Osteocyte (in vitro differentiated cells): Measurements from ENCODE around the gene PMS2. TPM values are rescaled to one million over a fixed set of nuclear protein-coding genes. Genes with fewer than 3 reads are reported as not detected.

Experiments used
- DNase-seq: peaks from one replicate; pipeline ENCODE4 v3.0.0; 2021; ENCODE audit warnings: mixed read lengths; ENCODE audit not compliant: unreplicated experiment; ENCODE audit errors: extremely low spot score
- H3K27ac Mint-ChIP-seq: one replicate; pipeline ENCODE4 v1.8.0; 2021; ENCODE audit warnings: mild to moderate bottlenecking, mixed read lengths; ENCODE audit not compliant: unreplicated experiment
- H3K27me3 Mint-ChIP-seq: one replicate; pipeline ENCODE4 v1.8.0; 2021; ENCODE audit warnings: mixed read lengths; ENCODE audit not compliant: unreplicated experiment
- H3K36me3 Mint-ChIP-seq: one replicate; pipeline ENCODE4 v1.8.0; 2021; ENCODE audit warnings: mixed read lengths; ENCODE audit not compliant: unreplicated experiment
- H3K4me1 Mint-ChIP-seq: one replicate; pipeline ENCODE4 v1.8.0; 2021; ENCODE audit warnings: mixed read lengths; ENCODE audit not compliant: unreplicated experiment
- H3K4me3 Mint-ChIP-seq: one replicate; pipeline ENCODE4 v1.8.0; 2021; ENCODE audit warnings: mild to moderate bottlenecking, moderate library complexity, mixed read lengths; ENCODE audit not compliant: unreplicated experiment
- H3K9me3 Mint-ChIP-seq: one replicate; pipeline ENCODE4 v1.8.0; 2021; ENCODE audit warnings: mixed read lengths; ENCODE audit not compliant: unreplicated experiment
- CTCF ChIP-seq: fragments of 200-600 bp; sonication (generic); IDR thresholded peaks from 2 replicates; pipeline ENCODE4 v1.5.0; 2021; ENCODE audit warnings: antibody characterized with exemption, mild to moderate bottlenecking, moderate library complexity
- total RNA-seq: library from RNA; stranded (reverse); gene quantifications from 2 replicates; pipeline ENCODE4 v1.2.1, GENCODE V29; 2021

The PMS2 gene
- total RNA-seq, 1 donor from 2014 or later = 21.4 TPM

DNA sequence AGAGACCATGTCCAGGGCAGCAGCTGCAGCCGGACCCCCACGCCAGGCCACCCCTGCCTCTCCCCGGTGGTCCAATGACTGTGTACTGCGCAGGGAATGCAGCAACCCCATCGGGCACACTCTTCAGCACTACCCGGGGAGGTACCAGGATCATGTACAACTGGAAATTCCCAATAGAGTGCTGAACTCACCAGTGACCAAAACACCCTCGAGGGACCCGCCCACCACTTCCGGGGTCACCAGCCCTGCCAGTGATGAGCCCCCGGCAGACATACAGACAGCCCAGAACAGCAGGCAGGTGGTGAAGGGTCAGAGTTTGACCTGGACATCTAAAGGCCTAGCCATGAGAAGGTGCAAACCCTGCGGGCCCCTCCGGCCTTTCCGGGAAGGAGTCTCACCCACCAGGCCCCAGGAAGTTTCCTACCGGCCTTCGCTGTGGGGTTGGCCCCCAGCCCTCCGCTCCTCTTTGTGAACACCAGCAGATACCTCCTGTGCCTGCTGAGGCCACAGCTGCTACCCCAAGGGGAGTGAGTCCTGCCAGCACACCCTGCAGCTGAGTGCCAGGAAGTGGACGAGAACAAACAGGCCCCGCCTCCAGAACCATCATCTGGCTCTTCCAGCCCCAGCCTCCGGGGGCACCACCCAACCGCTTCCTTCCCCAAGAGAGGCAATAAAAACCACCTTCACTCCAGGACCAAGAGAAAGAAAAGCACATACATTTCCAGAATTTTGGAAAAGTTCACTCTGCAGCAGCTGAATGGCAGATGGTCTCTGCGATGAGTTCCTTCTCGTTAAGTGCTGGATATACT is 17.4 kb upstream of the PMS2 start:
- Mint-ChIP-seq H3K27me3 (no peaks in the 10 kb centered on the region), H3K27ac (peak overlapping the region; percentile 50), H3K9me3 (no peaks in the 10 kb centered on the region), H3K4me1 (peaks cover 6% of the 10 kb centered on the region), H3K36me3 (peaks cover 69% of the 10 kb centered on the region), H3K4me3 (no peak overlapping the region)
- peak; percentile 33 for TF ChIP-seq CTCF
- DNase-seq = no peak

DNA sequence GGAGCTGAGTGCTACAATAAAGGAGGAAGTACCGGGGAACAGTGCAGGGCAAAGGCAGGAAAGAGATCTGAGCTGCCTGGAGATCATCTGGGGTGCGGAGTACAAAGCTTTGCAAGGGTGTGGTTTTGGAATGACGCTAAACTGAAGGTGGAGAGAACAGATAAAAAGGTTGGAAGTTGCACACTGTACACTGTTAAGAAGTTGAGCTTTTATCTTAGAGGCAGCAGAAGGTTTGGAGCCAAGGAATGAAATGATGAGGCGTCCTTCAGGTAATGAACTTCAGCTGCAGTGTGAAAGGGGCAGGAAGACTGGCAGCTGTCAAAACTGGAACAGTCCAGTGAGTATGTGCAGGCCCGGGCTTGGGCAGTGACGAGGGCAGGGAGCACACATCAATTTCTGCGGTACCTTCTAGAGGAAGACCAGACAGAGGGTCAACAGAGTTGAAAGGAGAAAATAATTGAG is 15.2 kb upstream of the PMS2 start:
- H3K27me3 Mint-ChIP-seq = no peaks in the 10 kb centered on the region
- H3K4me1 Mint-ChIP-seq = peaks cover 6% of the 10 kb centered on the region
- H3K9me3 Mint-ChIP-seq = no peaks in the 10 kb centered on the region
- no peak overlapping the region for H3K4me3 Mint-ChIP-seq
- no peak overlapping the region for H3K27ac Mint-ChIP-seq
- TF ChIP-seq CTCF = no peak
- H3K36me3 Mint-ChIP-seq = peaks cover 75% of the 10 kb centered on the region
- DNase-seq = no peak

DNA sequence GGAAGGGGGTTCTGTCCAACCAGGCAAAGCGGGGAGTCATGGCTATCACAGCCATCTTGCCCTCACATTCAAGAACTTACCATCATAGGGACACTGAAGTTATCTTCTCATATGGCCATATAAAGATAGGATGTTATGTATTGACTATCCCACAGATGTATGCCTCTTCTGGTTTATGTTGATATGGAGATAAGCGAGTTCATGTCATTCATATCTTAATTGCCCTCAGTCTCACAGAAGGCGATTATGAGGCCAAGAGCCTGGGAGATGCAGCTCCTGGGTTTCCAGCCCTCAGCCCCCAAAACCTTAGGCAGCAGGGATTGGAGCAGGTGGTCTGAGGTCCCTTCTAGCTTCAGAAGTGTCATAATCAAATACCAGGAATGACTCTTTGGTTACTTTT is 13.9 kb upstream of the PMS2 start:
- H3K27ac Mint-ChIP-seq = no peak overlapping the region
- peaks cover 6% of the 10 kb centered on the region for H3K4me1 Mint-ChIP-seq
- TF ChIP-seq CTCF = no peak
- DNase-seq = no peak
- H3K9me3 Mint-ChIP-seq = no peaks in the 10 kb centered on the region
- H3K27me3 Mint-ChIP-seq = no peaks in the 10 kb centered on the region
- H3K36me3 Mint-ChIP-seq = peaks cover 68% of the 10 kb centered on the region
- no peak overlapping the region for H3K4me3 Mint-ChIP-seq

DNA sequence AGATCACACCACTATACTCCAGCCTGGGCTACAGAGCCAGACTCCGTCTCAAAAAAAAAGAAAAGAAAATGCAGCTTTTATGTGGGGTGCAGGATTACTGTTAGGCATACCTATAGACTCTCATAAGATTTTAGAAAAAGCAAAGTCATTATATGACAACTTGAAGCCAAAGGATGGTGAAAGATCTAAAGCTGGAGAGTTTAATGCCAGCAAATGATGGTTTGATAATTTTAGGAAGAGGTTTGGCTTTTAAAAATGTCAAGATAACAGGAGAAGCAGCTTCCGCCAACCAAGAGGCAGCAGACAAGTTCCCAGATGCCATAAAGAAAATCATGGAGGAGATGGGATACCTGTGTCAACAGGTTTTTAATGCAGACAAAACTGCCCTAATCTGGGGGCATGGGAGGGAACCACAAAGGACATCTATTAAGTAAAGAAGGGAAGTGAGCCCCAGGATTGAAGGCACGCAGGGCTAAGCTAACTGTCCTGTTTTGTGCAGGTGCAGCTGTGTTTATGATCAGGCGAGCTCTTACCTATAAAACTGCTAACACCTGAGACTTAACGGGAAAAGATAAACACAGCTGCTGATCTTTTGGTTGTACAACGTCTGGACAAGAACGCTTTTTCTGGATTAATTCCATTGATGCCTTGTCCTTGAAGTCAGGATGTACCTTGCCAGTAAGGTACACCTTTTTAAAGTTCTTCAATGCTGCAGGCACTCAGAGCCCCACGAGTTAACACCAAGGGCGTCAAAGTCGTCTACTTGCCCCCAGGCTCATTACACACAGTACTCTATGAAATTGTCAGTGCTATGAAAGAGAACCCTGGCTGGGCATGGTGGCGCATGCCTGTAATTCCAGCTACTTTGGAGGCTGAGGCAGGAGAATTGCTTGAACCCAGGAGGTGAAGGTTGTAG is 11.8 kb upstream of the PMS2 start:
- Mint-ChIP-seq H3K4me3 (no peak overlapping the region), H3K9me3 (no peaks in the 10 kb centered on the region), H3K27ac (no peak overlapping the region), H3K4me1 (peaks cover 13% of the 10 kb centered on the region), H3K27me3 (no peaks in the 10 kb centered on the region), H3K36me3 (peaks cover 62% of the 10 kb centered on the region)
- no peak for TF ChIP-seq CTCF
- no peak for DNase-seq

DNA sequence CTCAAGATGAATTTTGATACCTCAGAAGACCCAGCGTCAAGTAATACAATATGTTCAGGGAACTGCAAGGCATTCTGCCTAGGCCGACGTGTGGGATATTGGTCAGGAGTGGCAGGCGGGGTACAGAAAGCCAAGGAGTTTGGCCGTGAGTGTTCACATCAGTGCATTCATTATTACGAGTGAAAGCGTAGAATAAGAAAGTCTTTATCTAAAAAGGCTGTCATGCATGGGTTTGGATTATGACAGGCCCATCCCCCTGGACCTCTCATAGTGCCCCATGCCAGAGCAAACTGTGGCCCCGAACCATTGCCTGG is 7.8 kb upstream of the PMS2 start:
- peaks cover 32% of the 10 kb centered on the region for H3K4me1 Mint-ChIP-seq
- TF ChIP-seq CTCF = no peak
- no peak overlapping the region for H3K4me3 Mint-ChIP-seq
- no peaks in the 10 kb centered on the region for H3K27me3 Mint-ChIP-seq
- peaks cover 42% of the 10 kb centered on the region for H3K36me3 Mint-ChIP-seq
- peak overlapping the region; percentile 99 for H3K27ac Mint-ChIP-seq
- H3K9me3 Mint-ChIP-seq = no peaks in the 10 kb centered on the region
- DNase-seq = no peak
